ENCODE measurements around the gene PTTG1.

DNA sequence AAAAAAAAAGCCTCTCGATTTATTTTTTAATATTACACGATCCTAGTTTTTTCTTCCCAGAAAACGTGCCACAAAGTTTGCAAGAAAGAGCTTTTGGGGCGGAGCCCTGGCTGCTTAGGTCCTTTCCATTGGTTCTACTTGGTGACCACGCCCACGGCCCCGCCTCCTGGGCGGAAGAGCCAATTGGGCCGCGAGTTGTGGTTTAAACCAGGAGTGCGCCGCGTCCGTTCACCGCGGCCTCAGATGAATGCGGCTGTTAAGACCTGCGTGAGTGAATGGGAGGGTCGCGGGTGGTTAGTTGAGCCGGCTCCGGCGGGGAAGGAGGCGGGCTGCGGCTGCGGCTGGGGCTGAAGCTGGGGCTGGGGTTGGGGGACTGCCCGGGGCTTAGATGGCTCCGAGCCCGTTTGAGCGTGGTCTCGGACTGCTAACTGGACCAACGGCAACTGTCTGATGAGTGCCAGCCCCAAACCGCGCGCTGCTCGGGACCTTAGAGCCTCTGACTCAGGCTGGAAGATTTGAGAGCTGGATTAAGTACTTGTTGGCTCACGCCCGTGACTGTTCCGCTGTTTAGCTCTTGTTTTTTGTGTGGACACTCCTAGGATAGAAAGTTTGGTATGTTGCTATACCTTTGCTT lies at the start of gene PTTG1:
- TF ChIP-seq, protein P1, sequence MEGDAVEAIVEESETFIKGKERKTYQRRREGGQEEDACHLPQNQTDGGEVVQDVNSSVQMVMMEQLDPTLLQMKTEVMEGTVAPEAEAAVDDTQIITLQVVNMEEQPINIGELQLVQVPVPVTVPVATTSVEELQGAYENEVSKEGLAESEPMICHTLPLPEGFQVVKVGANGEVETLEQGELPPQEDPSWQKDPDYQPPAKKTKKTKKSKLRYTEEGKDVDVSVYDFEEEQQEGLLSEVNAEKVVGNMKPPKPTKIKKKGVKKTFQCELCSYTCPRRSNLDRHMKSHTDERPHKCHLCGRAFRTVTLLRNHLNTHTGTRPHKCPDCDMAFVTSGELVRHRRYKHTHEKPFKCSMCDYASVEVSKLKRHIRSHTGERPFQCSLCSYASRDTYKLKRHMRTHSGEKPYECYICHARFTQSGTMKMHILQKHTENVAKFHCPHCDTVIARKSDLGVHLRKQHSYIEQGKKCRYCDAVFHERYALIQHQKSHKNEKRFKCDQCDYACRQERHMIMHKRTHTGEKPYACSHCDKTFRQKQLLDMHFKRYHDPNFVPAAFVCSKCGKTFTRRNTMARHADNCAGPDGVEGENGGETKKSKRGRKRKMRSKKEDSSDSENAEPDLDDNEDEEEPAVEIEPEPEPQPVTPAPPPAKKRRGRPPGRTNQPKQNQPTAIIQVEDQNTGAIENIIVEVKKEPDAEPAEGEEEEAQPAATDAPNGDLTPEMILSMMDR (IDR thresholded peaks at IDR 0.05) = no peak
- no peak for TF ChIP-seq POLR2A (IDR thresholded peaks at IDR 0.05)
